ENCODE measurements around the gene DIAPH2.

Gene DIAPH2

DNA sequence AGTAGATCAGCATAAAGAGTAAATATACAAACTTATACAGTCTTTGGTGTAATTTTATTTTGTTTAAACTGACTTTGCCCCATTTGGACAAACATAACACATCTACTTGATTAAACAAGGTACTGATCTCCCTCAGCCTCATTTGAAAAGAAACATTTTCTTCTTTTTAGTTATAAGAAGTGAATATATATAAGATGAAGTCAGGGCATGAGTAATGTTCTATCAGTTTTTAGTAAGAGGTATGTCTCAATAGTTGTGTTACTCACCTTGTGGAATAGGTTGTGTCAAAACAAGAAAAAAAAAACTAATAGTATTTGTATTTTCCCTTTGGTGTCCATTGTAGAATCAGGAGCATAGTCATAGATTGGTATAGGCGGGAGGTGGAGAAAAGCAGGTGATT, 526.4 kb downstream of the DIAPH2 start:
- DNase-seq, result peak; percentile 5

DNA sequence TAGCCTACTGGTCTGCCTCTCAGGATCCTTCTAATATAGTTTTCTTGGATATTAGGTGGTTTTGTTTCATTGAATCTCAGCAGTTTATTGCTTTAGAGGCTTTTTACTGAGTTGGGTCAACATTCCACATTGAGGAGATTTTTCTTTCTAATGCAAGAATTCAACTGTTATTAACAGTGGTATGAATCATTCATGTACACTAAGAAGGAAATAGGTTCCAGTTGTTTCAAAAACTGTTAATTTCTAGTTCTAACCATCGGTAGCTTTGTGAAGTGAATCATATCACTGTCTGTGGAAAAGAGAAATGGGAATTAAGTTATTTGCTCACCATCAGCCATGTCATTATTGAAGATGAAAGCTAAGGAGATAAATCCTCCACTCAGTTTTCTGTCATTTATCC, 530.5 kb downstream of the DIAPH2 start:
- no peak for DNase-seq

DNA sequence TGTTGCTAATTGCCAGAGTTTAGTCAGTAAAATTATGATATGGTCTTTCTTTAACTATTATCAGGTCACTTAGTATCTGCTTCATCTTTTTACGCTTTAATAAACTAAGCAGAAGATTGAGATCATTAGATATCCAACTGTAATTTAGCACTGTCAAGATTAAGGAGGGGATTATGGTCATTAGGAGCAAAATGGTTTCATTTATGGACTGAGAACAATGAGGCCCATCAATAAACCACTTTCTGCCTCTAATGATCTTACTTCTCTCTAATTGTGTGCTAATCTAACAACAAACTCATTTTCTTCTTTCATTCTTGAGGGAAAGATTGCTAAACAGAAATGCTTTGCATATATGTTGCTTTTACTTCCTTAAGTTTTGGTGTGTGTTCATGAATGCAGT, 539.5 kb downstream of the DIAPH2 start:
- DNase-seq, result no peak

DNA sequence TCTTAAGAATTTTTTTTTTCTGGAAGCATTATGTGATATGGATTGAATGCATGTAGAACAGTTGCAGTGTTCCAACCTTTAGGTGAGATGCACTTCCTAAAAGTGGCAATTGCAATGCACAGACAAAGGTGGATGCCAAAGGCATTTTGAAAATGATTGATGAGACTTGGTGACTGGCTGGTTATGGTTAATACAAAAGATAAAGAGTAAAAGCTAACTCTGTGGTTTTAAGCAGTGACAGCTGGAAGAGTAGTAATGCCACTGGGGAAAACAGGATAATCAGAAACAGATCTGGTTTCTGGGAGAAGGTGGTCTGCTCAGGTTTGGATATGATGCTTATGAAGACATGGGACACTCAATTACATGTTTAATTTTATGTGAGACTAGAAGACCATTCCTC, 544.7 kb downstream of the DIAPH2 start:
- no peak for DNase-seq

DNA sequence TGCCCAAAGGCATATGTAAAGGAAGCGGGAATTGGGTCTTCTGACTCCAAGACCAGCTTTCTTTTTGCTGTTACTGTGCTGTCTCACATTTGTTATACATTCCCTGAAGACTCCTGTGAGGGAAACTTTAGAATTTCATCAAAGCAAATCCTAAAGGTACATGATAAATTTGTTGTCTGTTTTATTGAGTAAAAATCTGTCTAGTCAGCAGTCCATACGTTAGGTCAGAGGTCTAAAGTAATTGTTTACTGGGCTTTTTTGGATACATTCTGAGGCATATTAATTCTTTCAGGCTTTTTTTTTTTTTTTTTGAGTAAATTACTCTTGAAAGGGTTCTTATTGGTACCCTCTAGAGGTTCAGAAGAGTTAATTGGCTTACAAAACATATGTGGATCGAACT, 546.3 kb downstream of the DIAPH2 start:
- DNase-seq, result no peak

DNA sequence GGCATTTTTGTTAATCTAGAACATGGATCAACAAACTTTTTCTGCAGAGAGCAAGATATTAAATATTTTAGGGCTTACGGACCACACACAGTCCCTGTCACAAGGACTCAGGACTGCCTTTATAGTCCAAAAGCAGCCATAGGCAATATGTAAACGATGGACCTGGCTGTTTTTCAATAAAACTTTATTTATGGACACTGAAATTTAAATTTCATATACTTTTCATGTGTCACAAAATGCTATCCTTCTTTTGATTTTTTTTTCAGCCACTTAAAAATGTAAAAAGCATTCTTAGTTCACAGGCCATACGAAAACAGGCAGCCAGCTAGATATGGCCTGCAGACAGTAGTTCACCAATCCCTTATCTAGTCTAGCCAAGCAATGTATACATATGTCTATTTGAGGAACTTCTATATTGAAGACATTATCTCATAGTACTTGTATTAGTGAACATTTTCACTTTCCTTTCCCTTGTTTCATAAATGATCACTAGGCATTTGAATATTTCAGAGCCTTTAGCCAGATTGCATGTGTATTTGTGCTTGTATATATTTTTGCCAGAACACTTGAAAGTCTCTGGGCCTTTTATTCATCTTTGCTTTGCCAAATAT, 549.9 kb downstream of the DIAPH2 start:
- no peak for DNase-seq

DNA sequence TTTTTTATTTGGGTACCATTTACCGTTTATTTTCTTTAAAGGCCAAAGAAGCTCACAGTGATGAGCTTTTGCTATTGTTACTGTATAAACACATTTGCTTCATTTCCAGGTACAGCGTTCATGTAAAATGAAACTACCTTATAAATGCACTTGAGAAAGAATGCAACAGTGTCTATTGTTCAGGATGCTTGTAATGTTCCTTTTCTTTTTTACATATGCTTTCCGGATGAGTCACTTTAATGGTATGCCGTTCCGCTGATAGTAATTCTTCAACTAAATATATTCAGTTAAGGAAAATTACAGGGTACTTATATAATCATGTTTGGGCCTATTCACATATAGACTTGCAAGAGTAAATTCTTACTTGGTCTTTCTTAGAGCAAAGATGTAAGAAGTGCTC, 554.0 kb downstream of the DIAPH2 start:
- peak; percentile 11 for DNase-seq

DNA sequence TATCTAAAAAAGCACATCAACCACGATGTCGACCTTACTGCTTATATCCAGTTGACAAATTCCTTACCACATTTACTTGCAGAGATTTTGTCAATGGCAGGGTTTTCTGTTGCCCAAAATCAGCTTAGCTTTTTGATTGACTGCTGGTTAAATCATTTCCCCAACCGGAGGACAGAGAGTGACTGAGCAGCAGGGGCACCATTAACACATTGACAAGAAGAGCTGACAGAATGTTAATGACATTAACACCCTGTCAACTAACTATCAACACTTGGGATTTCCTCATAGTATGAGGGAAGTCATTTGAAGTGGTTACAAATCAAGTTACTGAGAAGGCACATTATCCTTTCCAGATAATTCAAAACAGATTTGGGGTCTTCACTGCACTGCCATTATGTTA, 567.5 kb downstream of the DIAPH2 start:
- no peak for DNase-seq

DNA sequence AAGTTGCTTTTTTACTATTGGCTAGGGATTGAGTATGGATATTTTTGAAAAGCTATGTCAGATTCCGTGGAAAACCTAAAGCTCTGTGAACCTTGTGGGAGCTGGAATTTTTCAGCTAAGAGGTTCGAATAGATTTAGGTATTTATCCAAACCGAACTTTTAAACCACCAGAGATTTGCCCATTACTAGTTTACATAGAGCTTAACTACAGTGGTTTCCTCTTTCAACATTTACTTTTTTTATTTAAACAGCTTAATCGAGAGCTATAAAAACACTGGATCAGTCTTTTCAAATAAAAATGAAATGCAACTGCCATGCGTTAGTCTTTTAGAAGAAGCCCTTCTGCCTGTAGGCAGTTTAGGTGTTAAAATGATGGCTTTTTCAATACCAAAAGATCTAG, 576.0 kb downstream of the DIAPH2 start:
- no peak for DNase-seq

DNA sequence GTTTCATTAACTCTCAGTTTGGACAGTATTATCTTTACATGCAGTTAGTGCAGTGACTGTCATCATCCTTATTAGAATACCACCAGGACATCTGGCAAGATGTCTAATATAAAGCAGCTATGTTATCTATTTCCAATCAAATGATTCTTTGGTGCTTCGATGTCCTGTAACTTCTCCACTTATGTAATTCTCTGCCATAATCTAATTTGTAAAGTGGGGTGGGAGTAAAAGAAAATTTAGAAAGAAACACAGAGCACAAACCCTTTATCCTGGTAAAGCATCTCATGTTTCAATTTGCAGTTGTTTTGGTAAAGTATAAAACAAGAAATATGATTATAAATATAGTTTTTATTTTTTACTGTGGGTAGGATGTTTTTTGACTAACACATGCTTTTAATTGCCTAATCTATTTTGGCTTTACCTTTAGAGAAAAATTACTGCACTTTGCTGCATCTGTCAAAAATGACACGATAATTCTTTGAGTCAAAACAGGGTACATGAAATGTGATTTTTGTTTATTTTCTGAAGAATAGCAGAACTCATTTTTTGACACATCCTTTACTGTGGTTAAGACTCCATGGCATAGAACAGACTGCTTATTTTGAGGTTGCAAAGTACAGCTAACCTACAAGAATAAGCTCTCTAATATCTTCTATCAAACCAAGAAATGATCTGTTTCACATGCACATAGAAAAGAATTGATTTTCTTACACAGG, 581.9 kb downstream of the DIAPH2 start:
- DNase-seq, result no peak

DNA sequence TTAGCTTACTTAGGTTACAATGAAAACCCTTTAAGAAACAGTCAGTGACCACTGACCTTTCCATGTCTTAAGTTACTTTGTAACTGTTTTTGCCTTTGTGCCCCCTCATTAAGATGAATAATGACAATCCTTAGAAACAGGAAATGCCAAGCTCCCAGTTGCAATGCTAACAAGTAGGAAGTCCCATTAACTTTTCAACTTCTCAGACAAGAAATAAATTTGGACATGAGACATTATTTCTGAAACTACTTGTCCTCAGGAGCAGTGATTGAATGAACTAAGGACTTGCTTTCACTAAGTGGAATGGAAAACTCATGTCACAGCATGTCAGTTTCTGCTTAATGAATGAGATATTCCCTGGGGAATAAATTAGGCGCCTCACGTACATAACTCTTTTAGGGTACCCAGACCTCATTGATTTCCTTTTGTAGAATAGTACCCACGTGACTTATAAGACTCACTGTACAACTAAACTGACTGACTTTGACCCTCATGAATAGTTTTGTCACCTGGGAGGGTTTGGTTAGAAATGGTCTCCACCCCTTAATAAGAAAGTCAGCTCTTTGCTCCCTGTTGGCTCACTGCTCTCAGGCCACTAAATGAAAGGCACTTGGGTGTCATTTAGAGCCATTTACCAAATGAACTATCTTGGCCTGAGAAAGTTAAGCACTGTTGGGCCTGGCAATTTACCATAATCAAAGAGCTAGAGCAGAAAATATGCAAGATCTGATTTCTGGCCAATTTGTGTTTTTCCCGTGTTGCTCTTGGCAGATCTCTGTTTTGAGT, 582.9 kb downstream of the DIAPH2 start:
- DNase-seq, result no peak

DNA sequence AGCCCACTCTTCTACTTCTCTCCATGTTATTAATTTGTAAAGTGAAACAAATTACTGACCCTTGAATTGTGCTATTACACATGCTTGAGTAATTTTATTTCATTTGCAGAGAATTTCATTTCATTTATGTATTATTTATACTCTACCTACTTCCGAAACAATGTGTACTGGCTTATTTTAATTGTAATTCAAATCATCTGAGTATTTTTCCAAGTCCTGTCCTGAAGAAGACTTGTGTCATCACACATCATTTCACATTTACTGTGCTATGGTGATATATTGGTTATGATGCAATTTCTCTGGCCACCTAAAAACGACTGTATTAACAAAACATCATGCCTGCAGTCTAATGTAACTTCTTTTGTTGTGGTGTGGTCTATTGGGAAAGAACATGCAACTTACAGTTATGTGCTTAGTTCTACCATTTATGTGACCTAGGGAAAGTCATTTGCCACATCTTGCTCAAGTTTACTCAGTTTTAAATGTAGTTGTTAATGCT, 583.6 kb downstream of the DIAPH2 start:
- DNase-seq, result no peak

DNA sequence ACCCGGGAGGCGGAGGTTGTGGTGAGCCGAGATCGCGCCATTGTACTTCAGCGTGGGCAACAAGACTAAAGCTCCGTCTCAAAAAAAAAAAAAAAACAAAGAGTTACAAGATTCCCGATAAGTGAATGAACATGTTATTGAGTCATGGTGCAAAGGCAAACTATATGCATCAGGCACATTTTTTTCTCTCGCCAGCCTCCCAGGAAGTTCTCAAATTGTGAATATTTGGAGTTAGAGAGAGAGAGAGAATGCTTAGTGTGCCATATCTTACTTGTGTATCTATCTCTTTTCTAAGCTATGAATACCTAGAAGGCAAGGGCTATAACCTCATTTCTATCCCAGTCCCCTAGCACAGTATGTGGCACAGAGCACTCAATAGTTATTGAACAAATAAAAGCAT, 599.9 kb downstream of the DIAPH2 start:
- DNase-seq, result no peak

DNA sequence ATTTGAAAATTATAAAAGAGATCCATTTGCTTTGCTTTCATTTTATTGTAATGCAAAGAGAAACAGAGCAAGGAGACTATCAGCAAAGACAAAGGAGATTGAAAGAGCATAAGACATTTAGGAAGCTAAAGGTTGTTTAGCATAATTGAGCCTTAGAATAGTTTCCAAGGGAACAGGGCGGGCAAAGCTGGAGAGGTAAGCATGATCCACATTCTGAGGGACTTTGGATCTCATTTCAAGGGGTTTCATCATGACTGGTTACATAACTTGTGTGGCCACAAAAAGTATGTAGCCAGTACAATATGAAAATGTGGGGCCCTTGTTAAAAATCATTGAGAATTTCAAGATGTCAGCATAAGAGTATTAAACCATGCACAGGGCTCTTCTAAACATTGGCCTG, 605.6 kb downstream of the DIAPH2 start:
- no peak for DNase-seq

DNA sequence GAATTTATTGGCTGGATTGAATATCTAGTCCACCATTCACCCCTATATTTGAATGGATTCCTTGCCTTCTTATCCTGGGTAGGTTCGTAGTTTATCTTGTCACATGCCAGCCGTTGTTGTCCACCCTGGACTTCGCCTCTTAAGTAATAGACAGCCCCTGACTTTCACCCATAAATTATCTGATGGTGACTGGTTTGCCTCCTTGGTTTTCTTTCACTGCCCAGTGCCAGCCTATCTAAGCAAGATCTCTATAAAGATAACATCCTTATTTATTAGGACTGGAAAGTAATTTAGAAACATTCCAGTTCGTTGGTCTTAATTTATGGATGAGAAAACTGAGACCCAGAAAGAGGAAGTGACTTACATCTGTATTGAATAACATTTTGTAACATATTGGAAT, 609.4 kb downstream of the DIAPH2 start:
- DNase-seq, result no peak

DNA sequence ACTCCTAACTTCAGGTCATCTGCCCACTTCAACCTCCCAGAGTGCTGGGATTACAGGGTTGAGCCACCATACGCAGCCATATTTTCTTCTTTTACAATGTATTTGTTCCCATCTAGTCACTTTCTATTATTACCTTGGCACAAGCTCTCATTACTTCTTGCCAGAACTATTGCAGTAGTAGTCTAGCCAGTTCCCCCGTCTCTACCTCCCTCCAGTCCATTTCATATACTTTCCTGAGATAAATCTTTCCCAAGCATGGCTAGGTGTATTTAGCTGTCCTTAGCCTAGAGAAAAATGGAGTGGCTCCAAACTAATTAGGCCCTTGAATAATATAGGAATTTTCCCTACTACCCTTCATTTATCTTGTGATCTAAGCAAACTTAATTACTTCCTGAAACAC, 611.3 kb downstream of the DIAPH2 start:
- no peak for DNase-seq

DNA sequence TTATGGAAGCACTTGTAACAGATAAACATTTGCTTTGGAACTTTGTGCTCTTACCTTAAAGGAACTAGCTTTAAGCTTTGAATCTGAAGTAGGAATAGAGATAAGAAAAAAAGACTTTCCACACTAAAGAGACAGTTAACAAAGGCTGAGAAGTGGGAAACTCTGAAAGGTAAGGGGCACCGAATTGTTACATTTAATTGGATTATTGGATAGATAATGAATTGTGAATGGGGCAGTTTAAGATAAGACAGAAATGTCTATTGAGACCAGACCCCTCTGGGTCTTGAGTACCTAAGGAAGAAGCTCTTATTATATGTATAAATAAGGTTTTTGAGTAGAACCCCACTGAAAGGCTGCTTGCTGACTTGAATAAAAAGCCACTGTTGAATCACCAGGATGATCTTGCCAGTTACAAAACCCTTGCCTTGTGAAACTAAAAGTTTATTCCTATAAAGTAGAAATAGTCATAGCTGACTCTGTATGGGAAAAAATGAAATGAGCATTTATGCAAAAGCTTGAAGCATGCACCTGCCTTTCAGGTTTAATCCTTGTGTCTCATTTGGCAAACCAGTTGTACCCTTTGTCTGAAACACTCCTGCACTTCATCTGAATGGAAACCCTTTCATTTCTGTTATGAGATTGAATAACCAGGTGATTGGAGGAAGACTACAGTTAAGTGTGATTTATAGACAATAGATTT, 622.3 kb downstream of the DIAPH2 start:
- DNase-seq, result no peak

DNA sequence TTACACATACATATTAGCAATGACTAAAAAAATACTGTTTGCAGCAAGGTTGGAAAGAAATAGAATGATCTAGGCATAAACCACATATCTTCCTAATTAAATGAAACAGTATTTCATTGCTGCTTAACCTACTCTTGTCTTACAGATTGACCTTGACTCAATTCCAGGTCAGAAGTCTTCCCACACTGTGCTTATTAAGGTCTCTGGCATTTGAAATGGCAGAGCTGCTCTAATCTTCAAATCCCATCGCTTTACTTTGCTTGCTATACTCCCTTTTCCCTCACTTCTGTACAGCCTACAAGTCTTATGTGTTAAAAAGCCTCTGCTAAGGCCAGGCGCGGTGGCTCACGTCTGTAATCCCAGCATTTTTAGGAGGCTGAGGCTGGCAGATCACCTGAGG, 623.5 kb downstream of the DIAPH2 start:
- no peak for DNase-seq

DNA sequence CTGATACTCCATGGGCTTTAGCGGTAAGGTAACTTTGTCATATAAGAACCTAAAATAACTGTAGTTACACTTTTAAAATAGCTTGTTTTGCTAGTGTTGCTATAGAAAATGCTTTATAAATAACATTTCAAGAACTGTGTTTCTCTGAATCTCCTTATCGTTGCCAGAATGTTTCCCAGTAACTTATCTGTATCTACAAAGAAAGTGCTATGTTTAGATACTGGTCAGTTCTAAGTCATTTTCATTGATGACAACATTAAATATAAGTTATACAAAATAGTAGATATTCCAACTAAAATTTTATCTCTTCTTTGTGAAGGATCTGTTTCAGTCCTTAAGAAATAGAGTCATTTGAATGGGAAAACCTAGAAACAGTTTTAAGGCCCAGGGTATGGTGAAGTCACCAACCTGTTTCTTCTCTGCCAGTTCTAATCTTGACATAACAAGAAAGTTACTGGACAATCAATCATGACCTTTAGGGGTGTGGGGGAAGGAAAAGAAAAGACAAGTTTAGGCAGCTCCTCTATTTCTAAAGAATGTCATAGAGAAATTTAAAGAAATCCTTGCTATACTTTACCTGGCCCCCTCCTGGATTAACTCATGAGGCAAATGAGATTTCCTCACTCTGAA, 625.0 kb downstream of the DIAPH2 start:
- DNase-seq, result no peak

DNA sequence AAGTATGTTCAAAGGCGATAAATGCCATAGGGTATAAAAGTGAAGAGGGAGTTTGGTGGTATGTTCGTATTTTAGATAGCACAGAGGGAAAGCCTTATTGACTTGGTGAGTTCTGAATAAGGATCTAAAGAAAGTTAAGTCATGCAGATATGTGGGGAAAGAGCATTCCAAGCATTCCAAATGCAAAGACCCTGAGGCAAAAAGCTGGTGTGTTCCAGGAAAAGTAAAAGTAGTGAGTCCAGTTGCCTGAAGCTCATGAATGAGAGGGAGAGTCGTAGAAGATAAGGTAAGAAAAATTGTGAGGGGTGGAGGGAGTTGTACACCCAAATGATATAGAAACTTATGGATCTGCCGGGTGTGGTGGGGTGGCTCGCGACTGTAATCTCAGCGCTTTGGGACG, 625.7 kb downstream of the DIAPH2 start:
- no peak for DNase-seq

DNA sequence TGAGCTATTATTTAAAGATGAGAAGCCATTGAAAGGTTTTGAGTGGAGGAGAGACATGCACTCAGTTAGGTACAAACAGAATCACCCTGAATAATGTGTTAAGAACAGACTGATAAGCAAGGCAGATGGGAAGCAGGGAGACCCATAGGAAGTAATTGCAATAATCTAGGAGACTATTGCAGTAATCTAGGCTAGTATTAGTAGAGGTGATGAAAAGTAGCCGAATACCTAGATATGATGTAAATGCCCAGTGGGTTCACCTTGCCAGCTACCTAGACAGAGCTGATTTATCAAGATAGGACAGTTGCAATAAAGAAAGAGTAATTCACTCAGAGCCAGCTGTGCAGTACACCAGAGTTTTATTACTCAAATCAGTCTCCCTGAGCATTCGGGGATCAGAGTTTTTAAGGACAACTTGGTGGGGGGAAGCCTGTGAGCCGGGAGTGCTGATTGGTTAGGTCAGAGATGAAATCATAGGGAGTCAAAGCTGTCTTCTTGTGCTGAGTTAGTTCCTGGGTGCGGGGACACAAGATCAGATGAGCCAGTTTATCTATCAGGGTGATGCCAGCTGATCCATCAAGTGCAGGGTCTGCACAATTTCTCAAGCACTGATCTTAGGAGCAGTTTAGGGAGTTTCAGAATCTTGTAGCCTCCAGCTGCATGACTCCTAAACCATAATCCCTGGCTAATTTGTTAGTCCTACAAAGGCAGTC, 626.6 kb downstream of the DIAPH2 start:
- no peak for DNase-seq

DNA sequence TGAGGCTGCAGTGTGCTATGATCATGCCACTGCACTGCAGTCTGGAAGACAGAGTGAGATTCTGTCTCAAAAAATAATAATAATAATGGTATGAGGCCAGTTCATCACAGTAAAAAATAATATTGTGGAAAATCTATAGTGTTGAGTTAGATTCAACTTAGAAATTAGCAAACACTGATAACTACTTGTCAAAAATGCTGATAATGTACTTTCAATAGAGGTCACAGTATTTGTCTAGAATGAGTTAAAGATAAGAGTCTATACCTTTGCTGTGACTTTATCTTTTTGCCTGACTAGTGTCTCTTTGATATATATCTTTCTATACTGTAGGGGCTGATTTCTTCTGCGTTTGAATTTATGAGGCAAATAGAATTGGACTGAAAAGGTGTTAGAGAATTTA, 629.7 kb downstream of the DIAPH2 start:
- no peak for DNase-seq
